ENCODE measurements around the gene HIBADH.

HIBADH gene

GRCh38 chr7:27555670-27556069, 107.0 kb downstream of the HIBADH start (continued):
- TF ChIP-seq PRDM2 (tag by site-specific recombination; IDR thresholded peaks at IDR 0.05; ENCODE audit: borderline replicate concordance): no peak
- TF ChIP-seq ZNF214 (tag by site-specific recombination; IDR thresholded peaks at IDR 0.05; ENCODE audit: borderline replicate concordance): no peak
- TF ChIP-seq MYNN (tag by site-specific recombination; IDR thresholded peaks at IDR 0.05; ENCODE audit: borderline replicate concordance): no peak
- no peak for TF ChIP-seq ZNF404 (tag by site-specific recombination; IDR thresholded peaks at IDR 0.05)

DNA sequence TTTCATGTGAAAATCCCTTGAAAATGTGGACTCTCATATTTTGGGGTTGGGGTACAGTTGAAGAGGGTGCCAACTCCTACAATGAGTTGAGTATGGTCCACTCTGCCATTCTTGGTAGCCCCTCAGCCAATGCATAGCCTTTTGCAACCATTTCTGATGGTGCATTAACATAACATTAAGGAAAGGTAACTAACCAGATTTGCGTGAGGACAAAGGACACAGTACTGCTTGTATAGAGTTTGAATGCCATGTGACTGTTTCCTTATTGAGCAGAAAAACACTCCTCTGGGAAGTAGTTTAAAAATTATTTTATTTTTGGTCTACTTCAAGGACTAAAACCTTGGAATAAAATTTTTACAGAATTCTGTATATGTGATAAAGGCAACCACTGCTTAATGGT, 107.9 kb downstream of the HIBADH start:
- Histone ChIP-seq H3K9me3 (ENCODE audit: control insufficient read depth, insufficient read depth, low read depth, low read length) (no peaks in the 10 kb centered on the region), H3K4me1 (ENCODE audit: control insufficient read depth, insufficient read depth, low read length) (no peaks in the 10 kb centered on the region)
- POLR2A ChIA-PET: no interaction called here

DNA sequence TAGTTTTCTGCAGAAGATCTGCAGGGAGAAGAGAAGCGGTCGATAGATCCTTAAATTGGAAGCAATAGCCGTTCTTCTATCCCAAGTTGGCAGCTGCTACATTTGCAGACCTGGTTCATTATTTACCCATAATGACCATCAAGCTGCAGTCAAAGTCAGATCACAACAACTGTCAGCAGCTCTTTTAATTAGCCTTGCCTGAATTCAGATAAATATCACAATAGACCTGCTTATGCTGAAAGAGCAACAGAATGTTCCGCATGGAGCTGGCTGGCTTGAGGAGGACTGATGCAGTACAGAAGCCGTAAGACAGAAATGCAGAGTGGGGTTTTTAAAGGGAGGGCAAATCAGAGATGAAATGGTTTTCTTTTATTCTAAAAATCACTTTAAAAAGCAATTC, 109.4 kb downstream of the HIBADH start:
- no peaks in the 10 kb centered on the region for H3K36me3 ChIP-seq (ENCODE audit: control insufficient read depth in 2 of 2, insufficient read depth in 1 of 2, low read length in 2 of 2)
- ChIA-PET POLR2A (no interaction called here), CTCF (interaction anchor here (0.7 kb wide), 1 partner anchor 342 kb away, joined by 3 read pairs; no protein-coding TSS in a partner anchor)
- no peak overlapping the region for H3K27ac ChIP-seq (ENCODE audit: extremely low read depth, low read depth, low read length)
- H3K4me1 ChIP-seq (ENCODE audit: control insufficient read depth, insufficient read depth, low read length): peaks cover 3% of the 10 kb centered on the region; the same call in 1 of the 2 replicates
- no peak overlapping the region for H3K4me3 ChIP-seq (ENCODE audit: low read depth, low read length)
- no peak for TF ChIP-seq ZNF701 (tag by site-specific recombination; IDR thresholded peaks at IDR 0.05)
- no peak for TF ChIP-seq ZNF624 (tag by site-specific recombination; IDR thresholded peaks at IDR 0.05)
- TF ChIP-seq ZNF544 (tag by site-specific recombination; IDR thresholded peaks at IDR 0.05): no peak
- no peak for TF ChIP-seq ZNF211 (tag by site-specific recombination; IDR thresholded peaks at IDR 0.05; ENCODE audit: low read depth)
- TF ChIP-seq ZNF660 (tag by site-specific recombination; IDR thresholded peaks at IDR 0.05): no peak
- TF ChIP-seq ZNF174 (tag by site-specific recombination; IDR thresholded peaks at IDR 0.05): no peak
- H3K9me3 ChIP-seq (ENCODE audit: control insufficient read depth, insufficient read depth, low read depth, low read length): no peaks in the 10 kb centered on the region

More for the DNA sequence above, 107.9 kb downstream of the HIBADH start:
- Histone ChIP-seq H3K27ac (ENCODE audit: extremely low read depth, low read depth, low read length) (no peak overlapping the region), H3K36me3 (ENCODE audit: control insufficient read depth in 2 of 2, insufficient read depth in 1 of 2, low read length in 2 of 2) (no peaks in the 10 kb centered on the region), H3K4me3 (ENCODE audit: low read depth, low read length) (no peak overlapping the region)
- CTCF ChIA-PET: no interaction called here
- TF ChIP-seq ZNF175 (tag by site-specific recombination; IDR thresholded peaks at IDR 0.05) (no peak), ZNF843 (tag by site-specific recombination; IDR thresholded peaks at IDR 0.05) (no peak), ZNF211 (tag by site-specific recombination; IDR thresholded peaks at IDR 0.05; ENCODE audit: low read depth) (no peak)

DNA sequence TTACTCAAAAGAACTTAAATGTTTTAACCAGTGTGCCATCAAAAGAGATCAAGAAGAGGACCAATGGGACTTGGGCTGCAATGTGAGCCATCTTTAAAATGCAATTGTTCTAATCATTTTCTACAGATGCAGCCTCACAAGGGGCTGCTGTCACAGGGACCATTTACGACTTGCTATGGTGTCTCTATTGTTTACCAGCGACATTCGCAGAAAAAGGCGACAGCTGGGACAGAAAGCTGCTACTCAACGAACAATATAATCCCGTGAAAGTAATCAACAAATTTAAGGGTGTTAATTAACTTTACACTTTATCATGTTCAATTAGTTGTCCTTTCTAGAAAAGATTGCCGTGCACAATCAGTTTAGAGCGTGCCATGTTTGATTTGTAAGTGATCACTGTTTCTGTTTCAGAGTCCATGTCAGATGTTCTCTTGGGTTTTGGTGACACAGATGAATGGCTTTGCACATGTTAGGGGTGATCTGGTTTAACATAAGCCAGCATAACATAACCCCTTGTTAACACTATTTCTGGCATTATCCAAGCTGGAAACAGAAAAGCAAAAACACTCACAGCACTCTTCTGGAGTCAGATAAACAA, 110.8 kb downstream of the HIBADH start:
- ChIA-PET POLR2A (no interaction called here), CTCF (interaction anchor here (0.5 to 0.6 kb wide), 2 partner anchors 318 to 366 kb away, joined by 5 read pairs; no protein-coding TSS in a partner anchor)
- H3K36me3 ChIP-seq (ENCODE audit: control insufficient read depth in 2 of 2, insufficient read depth in 1 of 2, low read length in 2 of 2): no peaks in the 10 kb centered on the region
- peaks cover 3% of the 10 kb centered on the region; the same call in 1 of the 2 replicates for H3K4me1 ChIP-seq (ENCODE audit: control insufficient read depth, insufficient read depth, low read length)
- H3K9me3 ChIP-seq (ENCODE audit: control insufficient read depth, insufficient read depth, low read depth, low read length): no peaks in the 10 kb centered on the region
- no peak overlapping the region for H3K4me3 ChIP-seq (ENCODE audit: low read depth, low read length)
- no peak overlapping the region for H3K27ac ChIP-seq (ENCODE audit: extremely low read depth, low read depth, low read length)
- TF ChIP-seq ZNF174 (tag by site-specific recombination; IDR thresholded peaks at IDR 0.05) (no peak), ZBTB17 (tag by site-specific recombination; IDR thresholded peaks at IDR 0.05) (no peak), ZNF121 (tag by site-specific recombination; IDR thresholded peaks at IDR 0.05) (no peak), ZIC2 (tag by site-specific recombination; IDR thresholded peaks at IDR 0.05) (no peak), PRDM4 (tag by site-specific recombination; IDR thresholded peaks at IDR 0.05) (no peak), ZFHX2 (tag by site-specific recombination; conservative IDR thresholded peaks at IDR 0.05) (no peak), ZNF266 (tag by site-specific recombination; IDR thresholded peaks at IDR 0.05; ENCODE audit: low read depth) (no peak), ZNF530 (tag by site-specific recombination; IDR thresholded peaks at IDR 0.05; ENCODE audit: low read depth) (no peak), ZNF133 (tag by site-specific recombination; IDR thresholded peaks at IDR 0.05) (no peak), ZNF140 (tag by site-specific recombination; IDR thresholded peaks at IDR 0.05) (no peak), PRDM1 (tag by site-specific recombination; IDR thresholded peaks at IDR 0.05) (no peak), ZNF776 (tag by site-specific recombination; IDR thresholded peaks at IDR 0.05; ENCODE audit: borderline replicate concordance) (no peak)

All from HEK293 (cell line).